ENCODE data around the gene RUSF1. TPM values are rescaled to one million over a fixed set of nuclear protein-coding genes. Genes with fewer than 3 reads are reported as not detected.

The RUSF1 gene
- polyA plus RNA-seq, 1 donor (not counting 4 experiments of a cell fraction or from before 2014, with no cell fraction given), result 17.4 TPM

DNA sequence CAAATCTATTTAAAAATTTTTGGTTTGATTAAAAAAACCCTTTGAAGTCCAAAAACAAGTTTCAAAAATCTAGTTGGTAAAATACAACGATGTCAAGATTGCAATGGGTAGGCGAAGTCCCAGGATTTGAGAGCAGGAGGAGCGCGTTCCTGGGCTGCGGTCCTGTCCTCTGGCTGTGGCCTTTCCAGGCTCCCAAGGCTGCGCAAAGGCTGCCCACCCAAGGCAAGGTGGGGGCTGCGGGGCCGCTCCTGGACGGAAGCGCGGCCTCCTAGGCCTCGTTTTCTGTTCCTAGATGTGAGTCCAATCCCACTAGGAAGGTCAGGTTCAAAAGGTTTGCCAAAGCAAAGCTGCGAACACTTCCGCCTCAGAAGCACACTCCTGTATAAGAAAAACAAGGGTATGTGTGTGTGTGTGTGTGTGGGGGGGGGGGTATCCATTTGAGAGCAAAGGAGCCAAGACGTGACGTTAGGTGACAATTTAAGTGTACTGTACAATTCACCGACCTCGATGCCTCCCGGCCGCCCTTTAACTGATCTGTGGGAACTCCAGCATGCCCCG is 28.7 kb upstream of the RUSF1 start:
- no peaks in the 10 kb centered on the region for H3K4me1 ChIP-seq (ENCODE audit: control insufficient read depth, extremely low read depth, insufficient read depth, low read length)
- no peaks in the 10 kb centered on the region for H3K36me3 ChIP-seq (ENCODE audit: control insufficient read depth in 2 of 2, extremely low read depth in 1 of 2, insufficient read depth in 2 of 2, low read length in 2 of 2)
- H3K9me1 ChIP-seq (ENCODE audit: control insufficient read depth, extremely low read depth, insufficient read depth, low read length), result no peaks in the 10 kb centered on the region
- H3K4me2 ChIP-seq (ENCODE audit: control insufficient read depth, extremely low read depth, insufficient read depth, low read depth, low read length), result no peak overlapping the region
- H3K27me3 ChIP-seq (ENCODE audit: control insufficient read depth, extremely low read depth, insufficient read depth, low read length), result peaks cover 5% of the 10 kb centered on the region
- H3K27ac ChIP-seq (ENCODE audit: control insufficient read depth, insufficient read depth, low read length), result no peak overlapping the region
- dilution Hi-C loops (cut with MboI; ENCODE audit: extremely low pct_ligation_motif_present, low sequenced_read_pairs), result no loop called here
- no peak overlapping the region for H2AFZ ChIP-seq (ENCODE audit: control insufficient read depth, low read length)
- no peak overlapping the region for H3K9ac ChIP-seq (ENCODE audit: control insufficient read depth, extremely low read depth, insufficient read depth, low read length)
- peaks cover 4% of the 10 kb centered on the region for H3K9me3 ChIP-seq (ENCODE audit: control insufficient read depth, low read depth, low read length)
- no peaks in the 10 kb centered on the region for H4K20me1 ChIP-seq (ENCODE audit: control insufficient read depth, extremely low read depth, insufficient read depth, low read length)
- DNase-seq (ENCODE audit: low read depth, low spot score) (no peak), FAIRE-seq (no peak)
- no peak for TF ChIP-seq EZH2 (IDR thresholded peaks at IDR 0.05; ENCODE audit: low read length)
- TF ChIP-seq, protein P1, sequence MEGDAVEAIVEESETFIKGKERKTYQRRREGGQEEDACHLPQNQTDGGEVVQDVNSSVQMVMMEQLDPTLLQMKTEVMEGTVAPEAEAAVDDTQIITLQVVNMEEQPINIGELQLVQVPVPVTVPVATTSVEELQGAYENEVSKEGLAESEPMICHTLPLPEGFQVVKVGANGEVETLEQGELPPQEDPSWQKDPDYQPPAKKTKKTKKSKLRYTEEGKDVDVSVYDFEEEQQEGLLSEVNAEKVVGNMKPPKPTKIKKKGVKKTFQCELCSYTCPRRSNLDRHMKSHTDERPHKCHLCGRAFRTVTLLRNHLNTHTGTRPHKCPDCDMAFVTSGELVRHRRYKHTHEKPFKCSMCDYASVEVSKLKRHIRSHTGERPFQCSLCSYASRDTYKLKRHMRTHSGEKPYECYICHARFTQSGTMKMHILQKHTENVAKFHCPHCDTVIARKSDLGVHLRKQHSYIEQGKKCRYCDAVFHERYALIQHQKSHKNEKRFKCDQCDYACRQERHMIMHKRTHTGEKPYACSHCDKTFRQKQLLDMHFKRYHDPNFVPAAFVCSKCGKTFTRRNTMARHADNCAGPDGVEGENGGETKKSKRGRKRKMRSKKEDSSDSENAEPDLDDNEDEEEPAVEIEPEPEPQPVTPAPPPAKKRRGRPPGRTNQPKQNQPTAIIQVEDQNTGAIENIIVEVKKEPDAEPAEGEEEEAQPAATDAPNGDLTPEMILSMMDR (optimal IDR thresholded peaks at IDR 0.05 in 1 of 3, IDR thresholded peaks at IDR 0.05 in 1 of 3, conservative IDR thresholded peaks at IDR 0.05 in 1 of 3; ENCODE audit: extremely low read depth in 1 of 3, insufficient read depth in 2 of 3, low read length in 3 of 3), result no peak
- no peaks in the 10 kb centered on the region for H3K79me2 ChIP-seq (ENCODE audit: control insufficient read depth, insufficient read depth, low read length)
- no peak overlapping the region for H3K4me3 ChIP-seq (ENCODE audit: control insufficient read depth in 2 of 3, extremely low read depth in 1 of 3, insufficient read depth in 2 of 3, low read depth in 1 of 3, low read length in 3 of 3)

- H3K27ac ChIP-seq (ENCODE audit: control insufficient read depth, insufficient read depth, low read length), result no peak overlapping the region
- dilution Hi-C loops (cut with MboI; ENCODE audit: extremely low pct_ligation_motif_present, low sequenced_read_pairs), result no loop called here
- H3K36me3 ChIP-seq (ENCODE audit: control insufficient read depth in 2 of 2, extremely low read depth in 1 of 2, insufficient read depth in 2 of 2, low read length in 2 of 2), result no peaks in the 10 kb centered on the region
- no peak overlapping the region for H2AFZ ChIP-seq (ENCODE audit: control insufficient read depth, low read length)
- H3K79me2 ChIP-seq (ENCODE audit: control insufficient read depth, insufficient read depth, low read length), result no peaks in the 10 kb centered on the region
- no peaks in the 10 kb centered on the region for H4K20me1 ChIP-seq (ENCODE audit: control insufficient read depth, extremely low read depth, insufficient read depth, low read length)
- TF ChIP-seq EZH2 (IDR thresholded peaks at IDR 0.05; ENCODE audit: low read length), result no peak
- TF ChIP-seq, protein P1 (optimal IDR thresholded peaks at IDR 0.05 in 1 of 3, IDR thresholded peaks at IDR 0.05 in 1 of 3, conservative IDR thresholded peaks at IDR 0.05 in 1 of 3; ENCODE audit: extremely low read depth in 1 of 3, insufficient read depth in 2 of 3, low read length in 3 of 3), result no peak
- H3K9me3 ChIP-seq (ENCODE audit: control insufficient read depth, low read depth, low read length), result peaks cover 4% of the 10 kb centered on the region
- H3K9ac ChIP-seq (ENCODE audit: control insufficient read depth, extremely low read depth, insufficient read depth, low read length), result no peak overlapping the region
- no peaks in the 10 kb centered on the region for H3K4me1 ChIP-seq (ENCODE audit: control insufficient read depth, extremely low read depth, insufficient read depth, low read length)
- DNase-seq (ENCODE audit: low read depth, low spot score) (no peak), FAIRE-seq (no peak)
- H3K4me3 ChIP-seq (ENCODE audit: control insufficient read depth in 2 of 3, extremely low read depth in 1 of 3, insufficient read depth in 2 of 3, low read depth in 1 of 3, low read length in 3 of 3), result no peak overlapping the region
- H3K9me1 ChIP-seq (ENCODE audit: control insufficient read depth, extremely low read depth, insufficient read depth, low read length), result no peaks in the 10 kb centered on the region
- no peak overlapping the region for H3K4me2 ChIP-seq (ENCODE audit: control insufficient read depth, extremely low read depth, insufficient read depth, low read depth, low read length)
- H3K27me3 ChIP-seq (ENCODE audit: control insufficient read depth, extremely low read depth, insufficient read depth, low read length), result peaks cover 5% of the 10 kb centered on the region
Measured at GRCh38 chr16:31535737-31536136, 27.5 kb upstream of the RUSF1 start.
